ENCODE results near the gene CDC16. TPM values are rescaled to one million over a fixed set of nuclear protein-coding genes. Genes with fewer than 3 reads are reported as not detected.

CDC16 gene
- total RNA-seq, 1 donor from 2014 or later = 65.5 TPM

DNA sequence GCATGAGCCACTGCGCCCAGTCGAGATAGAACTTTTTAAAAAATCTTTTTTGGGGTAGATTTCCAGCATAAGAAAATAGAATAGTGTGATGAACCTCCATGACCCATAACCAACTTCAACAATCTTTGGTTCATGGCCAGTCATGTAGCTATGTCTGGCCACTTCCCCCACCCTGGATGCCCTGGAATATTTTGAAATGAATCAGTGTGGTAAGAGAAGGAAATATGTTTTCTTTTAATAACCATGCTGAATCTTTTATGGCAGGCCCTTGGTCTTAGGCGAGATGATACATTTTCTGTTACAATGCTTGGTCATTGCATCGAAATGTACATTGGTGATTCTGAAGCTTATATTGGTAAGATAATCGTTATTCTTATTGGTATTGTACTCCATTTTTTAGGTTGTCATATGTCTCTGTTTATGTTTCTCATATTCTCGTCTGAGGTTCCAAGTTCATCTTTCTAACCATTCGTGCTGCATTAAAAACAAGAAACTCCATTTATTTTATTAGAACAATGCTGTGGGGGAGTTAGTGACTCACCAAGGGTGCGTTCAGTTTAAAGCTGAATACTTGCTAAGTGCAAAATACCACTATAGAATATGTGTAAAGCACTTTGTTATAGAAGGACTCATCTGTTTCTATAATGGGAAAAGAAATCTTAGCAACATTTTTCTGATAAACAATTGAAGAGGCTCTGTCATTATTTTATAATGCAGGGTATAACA lies 30.4 kb downstream of the CDC16 start:
- intact Hi-C loops (cut with DNase I) = no loop called here
- no peak for DNase-seq
- no peaks in the 10 kb centered on the region for H3K4me1 ChIP-seq
- H3K4me3 ChIP-seq = no peak overlapping the region
- ATAC-seq = no peak
- H3K36me3 ChIP-seq = peaks cover 98% of the 10 kb centered on the region
- TF ChIP-seq, protein P1, sequence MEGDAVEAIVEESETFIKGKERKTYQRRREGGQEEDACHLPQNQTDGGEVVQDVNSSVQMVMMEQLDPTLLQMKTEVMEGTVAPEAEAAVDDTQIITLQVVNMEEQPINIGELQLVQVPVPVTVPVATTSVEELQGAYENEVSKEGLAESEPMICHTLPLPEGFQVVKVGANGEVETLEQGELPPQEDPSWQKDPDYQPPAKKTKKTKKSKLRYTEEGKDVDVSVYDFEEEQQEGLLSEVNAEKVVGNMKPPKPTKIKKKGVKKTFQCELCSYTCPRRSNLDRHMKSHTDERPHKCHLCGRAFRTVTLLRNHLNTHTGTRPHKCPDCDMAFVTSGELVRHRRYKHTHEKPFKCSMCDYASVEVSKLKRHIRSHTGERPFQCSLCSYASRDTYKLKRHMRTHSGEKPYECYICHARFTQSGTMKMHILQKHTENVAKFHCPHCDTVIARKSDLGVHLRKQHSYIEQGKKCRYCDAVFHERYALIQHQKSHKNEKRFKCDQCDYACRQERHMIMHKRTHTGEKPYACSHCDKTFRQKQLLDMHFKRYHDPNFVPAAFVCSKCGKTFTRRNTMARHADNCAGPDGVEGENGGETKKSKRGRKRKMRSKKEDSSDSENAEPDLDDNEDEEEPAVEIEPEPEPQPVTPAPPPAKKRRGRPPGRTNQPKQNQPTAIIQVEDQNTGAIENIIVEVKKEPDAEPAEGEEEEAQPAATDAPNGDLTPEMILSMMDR (IDR thresholded peaks at IDR 0.05) = no peak
- no peaks in the 10 kb centered on the region for H3K9me3 ChIP-seq
- H3K27ac ChIP-seq = no peak overlapping the region
- H3K27me3 ChIP-seq = no peaks in the 10 kb centered on the region

- intact Hi-C loops (cut with DNase I) = no loop called here
Measured at GRCh38 chr13:114266241-114266640, 31.5 kb downstream of the CDC16 start.

GRCh38 chr13:114268344-114269280 lies 33.9 kb downstream of the CDC16 start:
- no peak for DNase-seq
- peak; percentile 20 for ATAC-seq
- H3K9me3 ChIP-seq = no peaks in the 10 kb centered on the region
- peak overlapping the region; percentile 11 for H3K27ac ChIP-seq
- peaks cover 89% of the 10 kb centered on the region for H3K36me3 ChIP-seq
- H3K4me1 ChIP-seq = no peaks in the 10 kb centered on the region
- intact Hi-C loops (cut with DNase I) = no loop called here
- no peak overlapping the region for H3K4me3 ChIP-seq
- H3K27me3 ChIP-seq = no peaks in the 10 kb centered on the region
- TF ChIP-seq, protein P1 (IDR thresholded peaks at IDR 0.05) = no peak

More at GRCh38 chr13:114266241-114266640, 31.5 kb downstream of the CDC16 start:
- no peaks in the 10 kb centered on the region for H3K4me1 ChIP-seq
- H3K27me3 ChIP-seq = no peaks in the 10 kb centered on the region
- DNase-seq = no peak
- H3K9me3 ChIP-seq = no peaks in the 10 kb centered on the region
- peaks cover 92% of the 10 kb centered on the region for H3K36me3 ChIP-seq
- TF ChIP-seq, protein P1 (IDR thresholded peaks at IDR 0.05) = no peak
- H3K27ac ChIP-seq = no peak overlapping the region
- no peak overlapping the region for H3K4me3 ChIP-seq
- no peak for ATAC-seq

- H3K9me3 ChIP-seq = no peaks in the 10 kb centered on the region
- H3K27me3 ChIP-seq = no peaks in the 10 kb centered on the region
- no peak for ATAC-seq
- TF ChIP-seq, protein P1 (IDR thresholded peaks at IDR 0.05) = no peak
- no peaks in the 10 kb centered on the region for H3K4me1 ChIP-seq
- DNase-seq = no peak
- peaks cover 88% of the 10 kb centered on the region for H3K36me3 ChIP-seq
- H3K4me3 ChIP-seq = no peak overlapping the region
- no peak overlapping the region for H3K27ac ChIP-seq
- intact Hi-C loops (cut with DNase I) = no loop called here
Measured at GRCh38 chr13:114269281-114269770, 34.6 kb downstream of the CDC16 start.

- no peaks in the 10 kb centered on the region for H3K9me3 ChIP-seq
- H3K4me1 ChIP-seq = no peaks in the 10 kb centered on the region
- no peak overlapping the region for H3K27ac ChIP-seq
- TF ChIP-seq, protein P1 (IDR thresholded peaks at IDR 0.05) = no peak
- H3K36me3 ChIP-seq = peaks cover 55% of the 10 kb centered on the region
- no peaks in the 10 kb centered on the region for H3K27me3 ChIP-seq
- ATAC-seq = peak; percentile 39
- DNase-seq = no peak
- intact Hi-C loops (cut with DNase I) = no loop called here
- no peak overlapping the region for H3K4me3 ChIP-seq
Measured at GRCh38 chr13:114272977-114273376, 38.3 kb downstream of the CDC16 start.

Measured in upper lobe of right lung (tissue), 1 donor.